GM23338 (cell line): ENCODE data around the gene ZNF277. TPM values are rescaled to one million over a fixed set of nuclear protein-coding genes. Genes with fewer than 3 reads are reported as not detected.
A peak's percentile ranks its signal among the peaks of the same experiment; 100 is the strongest.

Source experiments
- ATAC-seq: fragments of 200-7000 bp; cut with Tn5 transposase; 3 replicates; pipeline ENCODE4 v1.9.1; 2020
- DNase-seq: peaks from one replicate; pipeline ENCODE4 v3.0.0-alpha.2; 2015; ENCODE audit warnings: low spot score
- H2AFZ ChIP-seq: fragments of 200-600 bp; sonication (generic); 2 replicates; pipeline ENCODE4 v1.8.0; 2016; ENCODE audit warnings: antibody characterized with exemption, mild to moderate bottlenecking, moderate library complexity
- H3F3A ChIP-seq: fragments of 200-600 bp; sonication (generic); replicated peaks from 2 replicates; pipeline ENCODE4 v1.8.0; 2017; ENCODE audit warnings: antibody characterized with exemption, mixed run types, low read depth
- H3K27ac ChIP-seq: fragments of 200-600 bp; sonication (generic); 2 replicates; pipeline ENCODE4 v1.6.1; 2016; ENCODE audit warnings: low read depth
- H3K27me3 ChIP-seq: fragments of 200-600 bp; sonication (generic); 2 replicates; pipeline ENCODE4 v1.8.0; 2016; ENCODE audit warnings: mild to moderate bottlenecking, mixed run types, moderate library complexity; ENCODE audit not compliant: insufficient read depth
- H3K36me3 ChIP-seq: fragments of 200-600 bp; sonication (generic); 2 replicates; pipeline ENCODE4 v1.8.0; 2016; ENCODE audit warnings: mild to moderate bottlenecking; ENCODE audit not compliant: insufficient read depth
- H3K4me1 ChIP-seq: fragments of 200-600 bp; sonication (generic); 2 replicates; pipeline ENCODE4 v1.8.0; 2016; ENCODE audit warnings: mild to moderate bottlenecking, moderate library complexity; ENCODE audit not compliant: insufficient read depth
- H3K4me2 ChIP-seq: fragments of 200-600 bp; sonication (generic); 2 replicates; pipeline ENCODE4 v1.7.1; 2017; ENCODE audit warnings: mixed run types
- H3K4me3 ChIP-seq: fragments of 200-600 bp; sonication (generic); 2 replicates; pipeline ENCODE4 v1.6.1; 2016; ENCODE audit warnings: mixed run types
- H3K79me2 ChIP-seq: fragments of 200-600 bp; sonication (generic); replicated peaks from 2 replicates; pipeline ENCODE4 v1.8.0; 2017; ENCODE audit warnings: mild to moderate bottlenecking; ENCODE audit not compliant: insufficient read depth
- H3K9me2 ChIP-seq: fragments of 200-600 bp; sonication (generic); 2 replicates; pipeline ENCODE4 v1.8.0; 2017; ENCODE audit not compliant: insufficient read depth
- H4K20me1 ChIP-seq: fragments of 200-600 bp; sonication (generic); replicated peaks from 2 replicates; pipeline ENCODE4 v1.8.0; 2017; ENCODE audit warnings: mild to moderate bottlenecking; ENCODE audit not compliant: insufficient read depth
- H3K27ac Mint-ChIP-seq: 2 replicates; pipeline ENCODE4 v1.8.0; 2020; ENCODE audit warnings: inconsistent platforms, mild to moderate bottlenecking, moderate library complexity, mixed read lengths
- H3K27me3 Mint-ChIP-seq: 3 replicates; pipeline ENCODE4 v1.8.0; 2022; ENCODE audit warnings: low read depth, mild to moderate bottlenecking, moderate library complexity, mixed read lengths, inconsistent platforms; ENCODE audit not compliant: insufficient read depth, poor library complexity
- H3K36me3 Mint-ChIP-seq: 3 replicates; pipeline ENCODE4 v1.8.0; 2021; ENCODE audit warnings: low read depth, mild to moderate bottlenecking, inconsistent platforms, moderate library complexity, mixed read lengths
- H3K4me1 Mint-ChIP-seq: 3 replicates; pipeline ENCODE4 v1.8.0; 2020; ENCODE audit warnings: mild to moderate bottlenecking, inconsistent platforms, mixed read lengths
- H3K4me3 Mint-ChIP-seq: 3 replicates; pipeline ENCODE4 v1.8.0; 2021; ENCODE audit warnings: moderate library complexity, mild to moderate bottlenecking, inconsistent platforms, mixed read lengths
- H3K9me3 Mint-ChIP-seq: 3 replicates; pipeline ENCODE4 v1.8.0; 2020; ENCODE audit warnings: moderate library complexity, mild to moderate bottlenecking, inconsistent platforms, mixed read lengths
- JUNB ChIP-seq: IDR thresholded peaks from one replicate; pipeline ENCODE4 v1.6.1; 2016; ENCODE audit warnings: antibody characterized with exemption; ENCODE audit not compliant: unreplicated experiment
- STAT1 ChIP-seq: IDR thresholded peaks from one replicate; pipeline ENCODE4 v1.6.1; 2016; ENCODE audit warnings: antibody characterized with exemption; ENCODE audit not compliant: unreplicated experiment
- ZNF114 ChIP-seq: fragments of 250-450 bp; sonication (Bioruptor Pico); IDR thresholded peaks from 2 replicates; pipeline ENCODE4 v1.5.0; 2020; ENCODE audit warnings: mild to moderate bottlenecking, moderate library complexity
- ZNF331 ChIP-seq: fragments of 250-450 bp; sonication (Bioruptor Pico); IDR thresholded peaks from 2 replicates; pipeline ENCODE4 v1.5.0; 2020; ENCODE audit warnings: low read depth, mild to moderate bottlenecking, moderate library complexity
- ZNF462 ChIP-seq: fragments of 250-450 bp; sonication (Bioruptor Pico); IDR thresholded peaks from 2 replicates; pipeline ENCODE4 v1.5.0; 2020; ENCODE audit warnings: mild to moderate bottlenecking, moderate library complexity
- polyA plus RNA-seq: library from polyadenylated mRNA; unstranded; fragments of >200 nt; fragmentation: Nextera tagmentation; extraction: Ambion mirVana; gene quantifications from 2 replicates; pipeline ENCODE4 v1.2.1, GENCODE V29; 2016
- total RNA-seq: library from RNA; depleted of rRNA; stranded (reverse); fragments of >200 nt; shearing (Covaris generic); gene quantifications from 2 replicates; pipeline ENCODE4 v1.2.3, GENCODE V29; 2014

ZNF277 gene
- total and polyA plus RNA-seq, 2 experiments from 2014 or later: 25.4 to 28.9 TPM

GRCh38 chr7:112159351-112159750, 47.1 kb upstream of the ZNF277 start (continued):
- TF ChIP-seq ZNF462 (CRISPR knock-in tag) (no peak), JUNB (no peak)

- peak overlapping the region; percentile 83 for H3K27ac Mint-ChIP-seq
- Histone ChIP-seq H4K20me1 (no peaks in the 10 kb centered on the region), H3K27me3 (no peaks in the 10 kb centered on the region), H3K36me3 (no peaks in the 10 kb centered on the region), H3K4me3 (no peak overlapping the region), H3K79me2 (peaks cover 65% of the 10 kb centered on the region), H3K9me2 (no peaks in the 10 kb centered on the region), H3K4me1 (peaks cover 40% of the 10 kb centered on the region), H3K4me2 (peak overlapping the region; percentile 30; the same call in 1 of the 2 replicates), H3F3A (no peaks in the 10 kb centered on the region), H3K27ac (peak overlapping the region; percentile 79; the same call in 1 of the 2 replicates), H2AFZ (no peak overlapping the region)
- H3K27me3 Mint-ChIP-seq: peaks cover 8% of the 10 kb centered on the region
- DNase-seq (no peak), ATAC-seq (peak; percentile 8; the same call in 1 of the 3 replicates)
- no peak for TF ChIP-seq ZNF331 (CRISPR knock-in tag)
- no peak for TF ChIP-seq ZNF114 (CRISPR knock-in tag)
- TF ChIP-seq STAT1: no peak
- H3K4me3 Mint-ChIP-seq: no peak overlapping the region; the same call in 2 of the 3 replicates
- H3K36me3 Mint-ChIP-seq: no peaks in the 10 kb centered on the region
- H3K9me3 Mint-ChIP-seq: no peaks in the 10 kb centered on the region
- peaks cover 64% of the 10 kb centered on the region for H3K4me1 Mint-ChIP-seq
Observed at GRCh38 chr7:112160130-112160770, 46.2 kb upstream of the ZNF277 start.
